ENCODE data around the gene ZNF782. TPM values are rescaled to one million over a fixed set of nuclear protein-coding genes. Genes with fewer than 3 reads are reported as not detected.
A peak's percentile ranks its signal among the peaks of the same experiment; 100 is the strongest.

Gene ZNF782
- total RNA-seq, 1 experiment from 2014 or later: 2.6 TPM

- no peak overlapping the region for H3K4me3 ChIP-seq (ENCODE audit: insufficient read depth, low read depth, low read length)
Observed at GRCh38 chr9:96781552-96781951, 72.8 kb downstream of the ZNF782 start.

GRCh38 chr9:96779089-96779488, 75.2 kb downstream of the ZNF782 start:
- Histone ChIP-seq H3K27me3 (ENCODE audit: control insufficient read depth, insufficient read depth, low read length) (no peaks in the 10 kb centered on the region), H3K36me3 (replicated peaks; ENCODE audit: control insufficient read depth, insufficient read depth, low read length) (peaks cover 6% of the 10 kb centered on the region), H3K4me3 (ENCODE audit: insufficient read depth, low read depth, low read length) (no peak overlapping the region)
- DNase-seq: no peak

More at GRCh38 chr9:96781552-96781951, 72.8 kb downstream of the ZNF782 start:
- Histone ChIP-seq H3K36me3 (replicated peaks; ENCODE audit: control insufficient read depth, insufficient read depth, low read length) (no peaks in the 10 kb centered on the region), H3K27me3 (ENCODE audit: control insufficient read depth, insufficient read depth, low read length) (no peaks in the 10 kb centered on the region)
- no peak for DNase-seq

DNA sequence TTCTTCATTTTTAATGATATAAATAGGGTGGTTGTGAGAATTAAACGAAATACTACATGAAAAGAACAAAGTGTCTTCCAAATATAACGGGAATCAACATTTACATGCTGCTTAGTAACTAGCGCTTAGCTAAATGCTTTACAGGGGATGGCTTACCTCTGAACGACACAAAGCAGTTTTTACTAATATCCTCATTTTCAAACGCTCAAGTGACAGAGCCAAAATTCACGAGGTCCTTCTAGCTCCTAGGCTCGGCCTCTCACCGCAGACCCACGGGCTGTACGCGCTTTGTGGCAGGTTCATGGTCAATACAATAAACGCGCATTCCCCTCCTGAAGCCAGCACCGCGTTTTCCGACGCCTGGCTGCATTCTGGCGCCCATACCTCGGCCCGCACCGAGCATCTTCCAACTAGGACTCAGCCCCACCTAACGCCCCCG, 76.9 kb downstream of the ZNF782 start:
- H3K36me3 ChIP-seq (replicated peaks; ENCODE audit: control insufficient read depth, insufficient read depth, low read length): peaks cover 9% of the 10 kb centered on the region
- DNase-seq: no peak
- H3K4me3 ChIP-seq (ENCODE audit: insufficient read depth, low read depth, low read length): peak overlapping the region; percentile 72
- H3K27me3 ChIP-seq (ENCODE audit: control insufficient read depth, insufficient read depth, low read length): no peaks in the 10 kb centered on the region

- H3K27me3 ChIP-seq (ENCODE audit: control insufficient read depth, insufficient read depth, low read length): no peaks in the 10 kb centered on the region
- DNase-seq: no peak
- peaks cover 10% of the 10 kb centered on the region for H3K36me3 ChIP-seq (replicated peaks; ENCODE audit: control insufficient read depth, insufficient read depth, low read length)
- no peak overlapping the region for H3K4me3 ChIP-seq (ENCODE audit: insufficient read depth, low read depth, low read length)
Observed at GRCh38 chr9:96771124-96771523, 83.2 kb downstream of the ZNF782 start.

GRCh38 chr9:96769989-96770388, 84.3 kb downstream of the ZNF782 start:
- no peak overlapping the region for H3K4me3 ChIP-seq (ENCODE audit: insufficient read depth, low read depth, low read length)
- H3K27me3 ChIP-seq (ENCODE audit: control insufficient read depth, insufficient read depth, low read length): no peaks in the 10 kb centered on the region
- no peak for DNase-seq
- H3K36me3 ChIP-seq (replicated peaks; ENCODE audit: control insufficient read depth, insufficient read depth, low read length): peaks cover 9% of the 10 kb centered on the region

Other genes with a start within 250 kb of the ZNF782 start
- 38.5 and 47.9 TPM in 2 replicates for gene CDC14B, start 234.7 kb downstream of the ZNF782 start, total RNA-seq (2014; rRNA removed; shearing (Covaris generic))
- 7.9 and 12.0 TPM in 2 replicates for gene PRXL2C, start 199.2 kb downstream of the ZNF782 start, total RNA-seq (2014; rRNA removed; shearing (Covaris generic))
- 6.7 and 11.1 TPM in 2 replicates for gene ZNF510, start 76.4 kb downstream of the ZNF782 start, total RNA-seq (2014; rRNA removed; shearing (Covaris generic))
- gene NUTM2G, start 74.3 kb upstream of the ZNF782 start, total RNA-seq (2014; rRNA removed; shearing (Covaris generic)): 0.07 TPM in 2 replicates
- gene CTSV, start 184.6 kb upstream of the ZNF782 start, total RNA-seq (2014; rRNA removed; shearing (Covaris generic)): 42.6 and 50.5 TPM in 2 replicates

Measured in H7 (cell line).